NCI-H2196 (cell line): ENCODE data around the gene XPO4.
"Not testable (repeated sequence)": the region's sequence is repeated elsewhere in the genome, so short reads cannot be mapped to it uniquely, and the experiment has no call there.

Experiments used
- DNase-seq: peaks from one replicate; lab custom pipeline; 2025; ENCODE audit not compliant: unreplicated experiment; lab: John Stamatoyannopoulos, UW

XPO4 gene

GRCh38 chr13:20891768-20892167 lies 10.8 kb downstream of the XPO4 start:
- DNase-seq: no peak

DNA sequence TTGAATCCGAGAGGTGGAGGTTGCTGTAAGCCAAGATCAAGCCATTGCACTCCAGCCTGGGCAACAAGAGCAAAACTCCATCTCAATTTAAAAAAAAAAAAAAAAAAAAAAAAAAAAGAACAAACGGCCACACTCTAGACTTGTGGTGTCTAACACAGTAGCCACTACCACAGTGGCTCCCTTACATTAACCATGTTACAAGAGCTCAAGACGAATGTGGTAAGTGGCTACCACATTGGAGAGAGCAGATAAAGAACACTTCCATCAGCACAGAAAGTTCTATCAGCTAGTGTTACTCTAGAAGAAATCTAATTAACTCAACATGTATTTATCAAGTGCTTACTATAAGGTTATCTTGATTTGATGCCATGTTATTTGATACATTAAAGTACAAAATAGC lies 11.5 kb downstream of the XPO4 start:
- DNase-seq: no peak

DNA sequence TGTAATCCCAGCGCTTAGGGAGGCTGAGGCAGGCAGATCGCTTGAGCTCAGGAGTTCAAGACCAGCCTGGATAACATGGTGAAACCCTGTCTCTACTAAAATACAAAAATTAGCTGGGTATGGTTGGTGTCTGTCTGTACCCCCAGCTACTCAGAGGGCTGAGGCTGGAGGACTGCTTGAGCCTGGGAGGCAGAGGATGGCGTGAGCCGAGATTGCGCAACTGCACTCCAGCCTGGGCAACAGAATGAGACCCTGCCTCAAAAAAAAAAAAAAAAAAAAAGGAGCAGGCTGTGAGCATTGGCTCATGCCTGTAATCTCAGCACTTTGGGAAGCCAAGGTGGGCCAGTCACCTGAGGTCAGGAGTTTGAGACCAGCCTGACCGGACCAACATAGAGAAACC lies 12.0 kb downstream of the XPO4 start:
- not testable (repeated sequence) for DNase-seq

- DNase-seq: no peak
These were observed 20.3 kb downstream of the XPO4 start for GRCh38 chr13:20882206-20882605.

- DNase-seq: no peak
These were observed 24.6 kb downstream of the XPO4 start for GRCh38 chr13:20877902-20878301.

DNA sequence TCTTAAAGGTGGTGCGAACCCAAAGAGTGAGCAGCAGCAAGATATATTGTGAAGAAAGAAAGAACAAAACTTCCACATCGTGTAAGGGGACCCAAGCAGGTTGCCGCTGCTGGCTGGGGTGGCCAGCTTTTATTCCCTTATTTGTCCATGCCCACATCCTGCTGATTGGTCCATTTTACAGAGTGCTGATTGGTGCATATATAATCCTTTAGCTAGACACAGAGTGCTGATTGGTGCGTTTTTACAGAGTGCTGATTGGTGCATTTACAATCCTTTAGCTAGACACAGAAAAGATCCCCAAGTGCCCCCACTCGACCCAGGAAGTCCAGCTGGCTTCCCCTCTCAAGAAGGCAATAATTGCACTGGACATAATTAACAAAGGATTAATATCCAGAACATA lies 25.7 kb downstream of the XPO4 start:
- DNase-seq: not testable (repeated sequence)

GRCh38 chr13:20874439-20874838 lies 28.1 kb downstream of the XPO4 start:
- DNase-seq: not testable (repeated sequence)

- DNase-seq: no peak
These were observed 29.2 kb downstream of the XPO4 start for GRCh38 chr13:20873348-20873747.

DNA sequence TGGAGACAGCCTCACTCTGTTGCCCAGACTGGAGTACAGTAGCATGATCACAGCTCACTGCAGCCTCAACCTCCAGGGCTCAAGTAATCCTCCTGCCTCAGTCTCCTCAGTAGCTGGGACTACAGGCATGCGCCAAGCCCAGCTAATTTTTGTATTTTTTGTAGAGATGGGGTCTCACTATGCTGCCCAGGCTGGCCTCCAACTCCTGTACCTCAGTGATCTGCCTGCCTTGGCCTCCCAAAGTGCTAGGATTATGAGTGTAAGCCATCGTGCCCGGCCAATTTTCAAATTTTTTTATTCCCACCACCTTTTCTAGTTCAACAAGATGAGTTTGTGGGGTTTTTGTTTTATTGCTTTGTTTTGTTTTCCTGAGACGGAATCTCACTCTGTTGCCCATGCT lies 31.7 kb downstream of the XPO4 start:
- DNase-seq: no peak

GRCh38 chr13:20869540-20869939 lies 33.0 kb downstream of the XPO4 start:
- DNase-seq: no peak

DNA sequence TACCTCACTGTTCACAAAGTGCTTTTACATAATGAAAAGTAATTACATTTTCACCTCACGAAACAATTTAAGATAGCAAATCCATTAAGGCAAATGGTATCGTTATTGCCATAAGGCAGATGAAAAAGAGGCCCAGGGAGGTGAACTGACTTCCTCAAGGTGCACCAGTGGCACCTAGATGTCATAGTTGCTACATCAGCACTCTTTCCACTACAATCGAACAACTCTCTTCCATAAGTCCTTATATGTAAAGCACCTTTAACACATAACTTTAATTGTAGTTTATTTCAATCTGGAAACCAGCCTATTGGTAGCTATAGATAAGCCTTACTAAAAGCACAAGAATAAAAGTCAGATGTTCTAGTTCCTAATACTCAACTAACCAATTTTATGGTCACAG lies 35.1 kb downstream of the XPO4 start:
- DNase-seq: no peak

GRCh38 chr13:20861666-20862065 lies 40.9 kb downstream of the XPO4 start:
- DNase-seq: not testable (repeated sequence)

GRCh38 chr13:20860844-20861243 lies 41.7 kb downstream of the XPO4 start:
- DNase-seq: no peak

GRCh38 chr13:20856650-20857049 lies 45.9 kb downstream of the XPO4 start:
- no peak for DNase-seq

DNA sequence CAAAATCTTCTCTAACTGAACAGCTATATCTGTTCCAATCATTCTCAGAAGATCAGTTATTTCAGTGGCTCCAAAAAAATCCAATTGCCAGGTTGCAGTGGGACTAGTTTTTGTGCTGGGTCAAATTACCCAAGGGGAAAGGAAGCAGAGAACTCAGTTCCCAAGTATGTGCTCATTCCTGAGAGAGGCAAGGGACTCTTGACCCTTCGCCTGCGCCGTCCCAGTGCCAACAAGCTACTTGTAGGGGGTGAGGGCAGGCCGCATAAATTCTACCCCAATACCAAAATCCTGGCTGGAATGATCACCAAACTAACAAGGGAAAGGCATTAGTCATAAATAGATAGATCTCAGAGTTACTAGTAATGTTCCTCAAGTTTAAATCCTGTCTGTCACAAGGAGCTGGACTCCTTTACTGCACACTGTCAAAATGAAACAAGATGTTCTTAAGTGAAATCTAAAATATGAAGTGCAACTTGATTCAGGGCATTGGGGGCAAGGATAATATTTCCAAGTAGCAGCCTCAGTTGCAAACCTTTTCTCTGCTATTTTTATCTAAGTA lies 50.6 kb downstream of the XPO4 start:
- no peak for DNase-seq

DNA sequence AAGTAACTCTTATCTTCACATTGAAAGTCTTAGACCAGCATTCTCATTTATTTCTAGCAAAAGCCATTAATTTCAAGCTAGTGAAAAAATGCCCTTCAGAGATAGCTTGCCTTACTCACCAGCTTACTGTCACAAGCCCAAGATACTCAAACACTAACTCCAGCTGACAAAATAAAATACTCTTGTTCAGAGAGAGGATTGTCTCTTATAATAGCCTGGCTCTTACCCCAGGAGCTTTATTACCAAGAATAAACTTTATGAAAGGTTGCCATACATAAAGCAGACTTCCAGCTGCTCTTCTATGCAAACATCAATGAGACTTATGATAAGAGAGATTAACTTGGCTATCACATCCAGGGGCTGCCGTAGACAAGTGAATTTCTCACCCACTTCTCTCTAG lies 53.6 kb downstream of the XPO4 start:
- no peak for DNase-seq

GRCh38 chr13:20848203-20848602 lies 54.3 kb downstream of the XPO4 start:
- DNase-seq: no peak

GRCh38 chr13:20847296-20847695 lies 55.2 kb downstream of the XPO4 start:
- DNase-seq: no peak

- DNase-seq: no peak
These were observed 59.4 kb downstream of the XPO4 start for GRCh38 chr13:20843166-20843565.

DNA sequence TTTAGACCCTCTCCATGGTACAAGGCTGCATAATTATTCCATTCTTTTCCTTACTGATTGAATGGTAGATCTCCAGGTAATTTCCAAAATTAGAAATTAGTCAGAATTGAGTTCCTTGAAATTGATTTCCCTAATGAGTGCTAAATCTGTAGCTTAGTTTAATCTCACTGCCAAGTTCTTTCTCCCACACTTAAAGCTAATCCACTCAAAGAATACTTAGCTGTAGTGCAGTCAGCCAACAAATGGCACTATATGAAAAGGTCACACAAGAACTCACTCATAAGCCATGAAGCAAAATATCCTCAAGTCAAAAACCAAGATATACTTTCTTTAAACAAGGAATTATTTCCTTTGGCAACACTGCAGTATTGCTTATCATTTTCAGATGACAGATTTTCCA lies 62.0 kb downstream of the XPO4 start:
- no peak for DNase-seq

DNA sequence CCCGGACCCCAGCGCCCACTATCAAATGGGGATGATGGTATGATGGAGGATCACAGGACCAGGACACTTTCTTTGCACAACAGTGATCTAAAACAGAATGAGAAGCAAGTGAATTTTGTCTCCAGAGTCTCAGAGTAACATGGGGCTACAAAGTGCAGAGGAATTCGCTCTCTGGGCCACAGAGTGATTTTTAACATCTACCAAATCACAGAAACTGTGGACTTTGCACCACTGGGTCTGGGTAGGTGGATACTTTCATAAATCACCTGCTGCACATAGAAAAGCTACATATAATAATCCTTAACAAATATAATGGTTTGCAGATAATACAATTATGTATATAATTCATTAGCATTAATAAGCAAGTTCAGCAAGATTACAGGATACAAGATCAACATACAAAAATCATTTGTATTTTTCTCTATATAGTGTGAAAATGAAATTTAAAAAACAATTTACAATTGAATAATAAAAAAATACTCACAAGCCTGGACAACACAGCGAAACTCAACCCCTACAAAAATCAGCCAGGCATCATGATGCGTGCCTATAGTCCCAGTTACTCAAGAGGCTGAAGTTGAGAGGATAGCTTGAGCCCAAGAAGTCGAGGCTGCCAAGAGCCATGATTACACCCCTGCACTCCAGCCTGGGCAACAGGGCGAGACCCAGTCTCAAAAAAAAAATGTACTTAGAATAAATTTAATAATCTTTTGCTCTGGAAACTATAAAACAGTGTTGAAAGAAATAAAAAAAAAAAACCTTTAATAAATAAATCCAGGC lies 68.5 kb downstream of the XPO4 start:
- no peak for DNase-seq

GRCh38 chr13:20832861-20833260 lies 69.7 kb downstream of the XPO4 start:
- DNase-seq: no peak

- DNase-seq: no peak
These were observed 70.6 kb downstream of the XPO4 start for GRCh38 chr13:20831933-20832332.
